PC-3 (cell line): Measurements from ENCODE around the gene NOS2. TPM values are rescaled to one million over a fixed set of nuclear protein-coding genes. Genes with fewer than 3 reads are reported as not detected.

ENCODE experiments used
- ATAC-seq: fragments of 200-7000 bp; cut with Tn5 transposase; 2 replicates; pipeline ENCODE4 v1.9.1; 2020; ENCODE audit warnings: mild to moderate bottlenecking, moderate library complexity
- BruUV-seq: library from RNA; stranded (reverse); fragments of 400-500 nt; replicated peaks from 2 replicates; lab custom pipeline; 2021; lab: Mats Ljungman, UMichigan
- CTCF ChIA-PET: fragments of 300-600 bp; sonication (Branson Sonifier 250); formaldehyde crosslinking; loops from one replicate; lab custom pipeline; 2022; ENCODE audit warnings: antibody characterized with exemption; lab: Charles Lee
- POLR2A ChIA-PET: fragments of 300-600 bp; sonication (Branson Sonifier 250); formaldehyde crosslinking; loops from one replicate; lab custom pipeline; 2022; ENCODE audit warnings: antibody characterized with exemption; ENCODE audit not compliant: unreplicated experiment; lab: Charles Lee
- DNase-seq: peaks from one replicate; pipeline ENCODE4 v3.0.0-alpha.2; 2015
- H2AFZ ChIP-seq: fragments of 300-600 bp; sonication (generic); 2 replicates; pipeline ENCODE4 v1.6.0; 2016; ENCODE audit warnings: antibody characterized with exemption, low read length
- H3F3A ChIP-seq: fragments of 300-600 bp; sonication (generic); one replicate; pipeline ENCODE4 v1.6.0; 2017; ENCODE audit warnings: antibody characterized with exemption, low read length, control low read depth, mild to moderate bottlenecking; ENCODE audit not compliant: unreplicated experiment
- H3K27ac ChIP-seq: fragments of 300-600 bp; sonication (generic); 2 replicates; pipeline ENCODE4 v1.5.1; 2016; ENCODE audit warnings: mild to moderate bottlenecking, low read length
- H3K27me3 ChIP-seq: fragments of 300-600 bp; sonication (generic); 2 replicates; pipeline ENCODE4 v1.6.1; 2016; ENCODE audit warnings: low read length, mixed read lengths
- H3K36me3 ChIP-seq: fragments of 300-600 bp; sonication (generic); 2 replicates; pipeline ENCODE4 v1.6.1; 2016; ENCODE audit warnings: low read depth, mixed run types, low read length, mixed read lengths
- H3K4me1 ChIP-seq: fragments of 300-600 bp; sonication (generic); 2 replicates; pipeline ENCODE4 v1.5.1; 2016; ENCODE audit warnings: low read length; ENCODE audit not compliant: insufficient read depth
- H3K4me2 ChIP-seq: fragments of 300-600 bp; sonication (generic); 2 replicates; pipeline ENCODE4 v1.6.0; 2016; ENCODE audit warnings: low read length
- H3K4me3 ChIP-seq: fragments of 300-600 bp; sonication (generic); 2 replicates; pipeline ENCODE4 v1.5.1; 2016; ENCODE audit warnings: mild to moderate bottlenecking, low read length, mixed read lengths
- H3K79me2 ChIP-seq: fragments of 300-600 bp; sonication (generic); 2 replicates; pipeline ENCODE4 v1.6.1; 2017; ENCODE audit warnings: low read length, mixed read lengths
- H3K9ac ChIP-seq: fragments of 300-600 bp; sonication (generic); 2 replicates; pipeline ENCODE4 v1.6.0; 2016; ENCODE audit warnings: mild to moderate bottlenecking, low read length
- H3K9me2 ChIP-seq: fragments of 300-600 bp; sonication (generic); replicated peaks from 2 replicates; pipeline ENCODE4 v1.6.1; 2016; ENCODE audit warnings: mixed run types, low read length, mixed read lengths
- H3K9me3 ChIP-seq: fragments of 300-600 bp; sonication (generic); 2 replicates; pipeline ENCODE4 v1.6.1; 2016; ENCODE audit warnings: low read length, mixed read lengths
- H4K20me1 ChIP-seq: fragments of 300-600 bp; sonication (generic); 2 replicates; pipeline ENCODE4 v1.6.1; 2016; ENCODE audit warnings: low read length, mixed read lengths
- EZH2 ChIP-seq: fragments of 300-600 bp; sonication (generic); IDR thresholded peaks from one replicate; pipeline ENCODE4 v1.6.1; 2017; ENCODE audit warnings: antibody characterized with exemption, mild to moderate bottlenecking, low read length; ENCODE audit not compliant: unreplicated experiment
- EZH2phosphoT487 ChIP-seq: fragments of 300-600 bp; sonication (generic); IDR thresholded peaks from 2 replicates; pipeline ENCODE4 v1.6.1; 2018; ENCODE audit warnings: mild to moderate bottlenecking, antibody characterized with exemption, low read length, borderline replicate concordance
- intact Hi-C: fragments of 100-400 bp; cut with micrococcal nuclease; formaldehyde crosslinking; loops from 2 replicates; pipeline ENCODE4 v1.9.0; 2023
- total RNA-seq: library from RNA; depleted of rRNA; stranded (reverse); fragments of >200 nt; gene quantifications from 2 replicates; pipeline ENCODE4 v1.2.3, GENCODE V29; 2014
- TF ChIP-seq, protein P1 (sequence below): fragments of 300-600 bp; sonication (generic); conservative IDR thresholded peaks from 2 replicates; pipeline ENCODE4 v1.5.1; 2017; ENCODE audit warnings: antibody characterized with exemption, low read depth, mild to moderate bottlenecking, low read length

The NOS2 gene
- total RNA-seq, 1 experiment from 2014 or later, result not detected

GRCh38 chr17:27810902-27811557 lies 10.7 kb upstream of the NOS2 start:
- Histone ChIP-seq H3K27ac (no peak overlapping the region), H3K9me2 (no peaks in the 10 kb centered on the region), H3K9me3 (no peaks in the 10 kb centered on the region), H3K79me2 (no peaks in the 10 kb centered on the region), H3K27me3 (no peaks in the 10 kb centered on the region), H3K4me1 (peaks cover 8% of the 10 kb centered on the region; the same call in 1 of the 2 replicates), H3K9ac (no peak overlapping the region), H4K20me1 (no peaks in the 10 kb centered on the region), H2AFZ (no peak overlapping the region), H3K36me3 (no peaks in the 10 kb centered on the region), H3F3A (no peaks in the 10 kb centered on the region), H3K4me2 (no peak overlapping the region), H3K4me3 (no peak overlapping the region)
- ATAC-seq (no peak; the same call in 1 of the 2 replicates), DNase-seq (peak; percentile 46)
- no TSS peak for BruUV-seq
- intact Hi-C loops, result no loop called here
- ChIA-PET CTCF (no interaction called here), POLR2A (no interaction called here)
- no peak for TF ChIP-seq EZH2
- TF ChIP-seq EZH2phosphoT487, result no peak
- TF ChIP-seq, protein P1, sequence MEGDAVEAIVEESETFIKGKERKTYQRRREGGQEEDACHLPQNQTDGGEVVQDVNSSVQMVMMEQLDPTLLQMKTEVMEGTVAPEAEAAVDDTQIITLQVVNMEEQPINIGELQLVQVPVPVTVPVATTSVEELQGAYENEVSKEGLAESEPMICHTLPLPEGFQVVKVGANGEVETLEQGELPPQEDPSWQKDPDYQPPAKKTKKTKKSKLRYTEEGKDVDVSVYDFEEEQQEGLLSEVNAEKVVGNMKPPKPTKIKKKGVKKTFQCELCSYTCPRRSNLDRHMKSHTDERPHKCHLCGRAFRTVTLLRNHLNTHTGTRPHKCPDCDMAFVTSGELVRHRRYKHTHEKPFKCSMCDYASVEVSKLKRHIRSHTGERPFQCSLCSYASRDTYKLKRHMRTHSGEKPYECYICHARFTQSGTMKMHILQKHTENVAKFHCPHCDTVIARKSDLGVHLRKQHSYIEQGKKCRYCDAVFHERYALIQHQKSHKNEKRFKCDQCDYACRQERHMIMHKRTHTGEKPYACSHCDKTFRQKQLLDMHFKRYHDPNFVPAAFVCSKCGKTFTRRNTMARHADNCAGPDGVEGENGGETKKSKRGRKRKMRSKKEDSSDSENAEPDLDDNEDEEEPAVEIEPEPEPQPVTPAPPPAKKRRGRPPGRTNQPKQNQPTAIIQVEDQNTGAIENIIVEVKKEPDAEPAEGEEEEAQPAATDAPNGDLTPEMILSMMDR, result no peak

- POLR2A ChIA-PET, result no interaction called here
Observed at GRCh38 chr17:27810211-27810901, 10.0 kb upstream of the NOS2 start.

More at GRCh38 chr17:27810211-27810901, 10.0 kb upstream of the NOS2 start:
- Histone ChIP-seq H3K9me2 (no peaks in the 10 kb centered on the region), H3K9me3 (no peaks in the 10 kb centered on the region), H3K36me3 (no peaks in the 10 kb centered on the region), H2AFZ (no peak overlapping the region), H3K79me2 (no peaks in the 10 kb centered on the region), H3K4me2 (no peak overlapping the region), H3K4me1 (peaks cover 11% of the 10 kb centered on the region; the same call in 1 of the 2 replicates), H3K4me3 (no peak overlapping the region), H4K20me1 (no peaks in the 10 kb centered on the region), H3K27ac (no peak overlapping the region), H3K27me3 (no peaks in the 10 kb centered on the region), H3K9ac (no peak overlapping the region), H3F3A (no peaks in the 10 kb centered on the region)
- intact Hi-C loops, result no loop called here
- BruUV-seq, result no TSS peak
- TF ChIP-seq EZH2 (no peak), EZH2phosphoT487 (no peak)
- TF ChIP-seq, protein P1, result no peak
- ATAC-seq (no peak), DNase-seq (no peak)
- CTCF ChIA-PET, result no interaction called here
